HG03558 (cell line): ENCODE data around the gene MAN1A2.
"Not testable (repeated sequence)": the region's sequence is repeated elsewhere in the genome, so short reads cannot be mapped to it uniquely, and the experiment has no call there.

ENCODE experiments used
- ATAC-seq: cut with Tn5 transposase; IDR thresholded peaks from one replicate; pipeline ENCODE4 v1.9.1; 2021; ENCODE audit warnings: moderate number of reproducible peaks; ENCODE audit not compliant: unreplicated experiment; ENCODE audit errors: extremely low read depth

The MAN1A2 gene

GRCh38 chr1:117367046-117368025 lies at the start of gene MAN1A2:
MAN1A2 (plus strand) TSS chr1:117367449; CDS start chr1:117368184, 735 bp downstream.
- ATAC-seq: peak; percentile 35

GRCh38 chr1:117318011-117318410 lies 49.2 kb upstream of the MAN1A2 start:
- no peak for ATAC-seq

GRCh38 chr1:117318426-117318825 lies 48.8 kb upstream of the MAN1A2 start:
- no peak for ATAC-seq

GRCh38 chr1:117320515-117320914 lies 46.7 kb upstream of the MAN1A2 start:
- ATAC-seq: no peak

- ATAC-seq: no peak
Observed at GRCh38 chr1:117321680-117322609, 45.3 kb upstream of the MAN1A2 start.

- no peak for ATAC-seq
Observed at GRCh38 chr1:117324357-117324756, 42.9 kb upstream of the MAN1A2 start.

GRCh38 chr1:117326035-117326434 lies 41.2 kb upstream of the MAN1A2 start:
- not testable (repeated sequence) for ATAC-seq

GRCh38 chr1:117327011-117327410 lies 40.2 kb upstream of the MAN1A2 start:
- no peak for ATAC-seq

- ATAC-seq: no peak
Observed at GRCh38 chr1:117335376-117336086, 31.7 kb upstream of the MAN1A2 start.

GRCh38 chr1:117336088-117336817 lies 31.0 kb upstream of the MAN1A2 start:
- no peak for ATAC-seq

- ATAC-seq: no peak
Observed at GRCh38 chr1:117339866-117340700, 27.2 kb upstream of the MAN1A2 start.

GRCh38 chr1:117341123-117341522 lies 26.1 kb upstream of the MAN1A2 start:
- ATAC-seq: no peak

GRCh38 chr1:117342397-117342796 lies 24.9 kb upstream of the MAN1A2 start:
- ATAC-seq: no peak

GRCh38 chr1:117346206-117346928 lies 20.9 kb upstream of the MAN1A2 start:
- no peak for ATAC-seq

- ATAC-seq: no peak
Observed at GRCh38 chr1:117347907-117348306, 19.3 kb upstream of the MAN1A2 start.

GRCh38 chr1:117352695-117353094 lies 14.6 kb upstream of the MAN1A2 start:
- ATAC-seq: not testable (repeated sequence)

- ATAC-seq: not testable (repeated sequence)
Observed at GRCh38 chr1:117357833-117358603, 9.2 kb upstream of the MAN1A2 start.
